ENCODE measurements around the gene TP53I13.

GRCh38 chr17:29573558-29573869, 5.0 kb downstream of the TP53I13 start:
- TF ChIP-seq, protein P1, sequence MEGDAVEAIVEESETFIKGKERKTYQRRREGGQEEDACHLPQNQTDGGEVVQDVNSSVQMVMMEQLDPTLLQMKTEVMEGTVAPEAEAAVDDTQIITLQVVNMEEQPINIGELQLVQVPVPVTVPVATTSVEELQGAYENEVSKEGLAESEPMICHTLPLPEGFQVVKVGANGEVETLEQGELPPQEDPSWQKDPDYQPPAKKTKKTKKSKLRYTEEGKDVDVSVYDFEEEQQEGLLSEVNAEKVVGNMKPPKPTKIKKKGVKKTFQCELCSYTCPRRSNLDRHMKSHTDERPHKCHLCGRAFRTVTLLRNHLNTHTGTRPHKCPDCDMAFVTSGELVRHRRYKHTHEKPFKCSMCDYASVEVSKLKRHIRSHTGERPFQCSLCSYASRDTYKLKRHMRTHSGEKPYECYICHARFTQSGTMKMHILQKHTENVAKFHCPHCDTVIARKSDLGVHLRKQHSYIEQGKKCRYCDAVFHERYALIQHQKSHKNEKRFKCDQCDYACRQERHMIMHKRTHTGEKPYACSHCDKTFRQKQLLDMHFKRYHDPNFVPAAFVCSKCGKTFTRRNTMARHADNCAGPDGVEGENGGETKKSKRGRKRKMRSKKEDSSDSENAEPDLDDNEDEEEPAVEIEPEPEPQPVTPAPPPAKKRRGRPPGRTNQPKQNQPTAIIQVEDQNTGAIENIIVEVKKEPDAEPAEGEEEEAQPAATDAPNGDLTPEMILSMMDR (IDR thresholded peaks at IDR 0.05) = no peak
- TF ChIP-seq POLR2A (IDR thresholded peaks at IDR 0.05; ENCODE audit: low read length) (no peak), CHD2 (IDR thresholded peaks at IDR 0.05; ENCODE audit: low read length, partially characterized antibody) (no peak), ELK1 (IDR thresholded peaks at IDR 0.05; ENCODE audit: low read depth, low read length) (no peak), HDAC2 (IDR thresholded peaks at IDR 0.05) (no peak)

All from A549 (cell line).